Ascending aorta (tissue), 2 donors: ENCODE measurements around the gene COL17A1. TPM values are rescaled to one million over a fixed set of nuclear protein-coding genes. Genes with fewer than 3 reads are reported as not detected.

Experiments used
- DNase-seq, 2 donors: peaks; one replicate each; pipeline ENCODE4 v3.0.0-alpha.2; 2019; ENCODE audit warnings: low spot score in 2 of 2
- H3K27ac ChIP-seq, 2 donors: fragments of 200-600 bp; sonication (generic); one replicate each; pipeline ENCODE4 v1.5.1; 2016 to 2017; ENCODE audit warnings: mild to moderate bottlenecking in 1 of 2
- H3K27me3 ChIP-seq: fragments of 200-600 bp; sonication (generic); one replicate; pipeline ENCODE4 v1.5.1; 2017
- H3K36me3 ChIP-seq, 2 donors: fragments of 200-600 bp; sonication (generic); one replicate each; pipeline ENCODE4 v1.5.1; 2016
- H3K4me1 ChIP-seq, 2 donors: fragments of 200-600 bp; sonication (generic); one replicate each; pipeline ENCODE4 v1.5.1; 2016 to 2017; ENCODE audit warnings: mild to moderate bottlenecking in 1 of 2
- H3K4me3 ChIP-seq, 2 donors: fragments of 200-600 bp; sonication (generic); one replicate each; pipeline ENCODE4 v1.5.1; 2016 to 2017; ENCODE audit warnings: mild to moderate bottlenecking in 1 of 2
- H3K9me3 ChIP-seq, 2 donors: fragments of 200-600 bp; sonication (generic); one replicate each; pipeline ENCODE4 v1.5.1; 2016
- intact Hi-C: fragments of 100-400 bp; cut with DNase I; formaldehyde crosslinking; loops from one replicate; pipeline ENCODE4 v1.15.1; 2023
- total RNA-seq: library from RNA; depleted of rRNA; stranded (reverse); fragments of >200 nt; gene quantifications from one replicate; pipeline ENCODE4 v1.1.0, GENCODE V29; 2016
- TF ChIP-seq, protein P1 (sequence below), 3 experiments: fragments of 200-600 bp in 2 of 3; fragments of 450-650 bp in 1 of 3; sonication (generic) in 2 of 3; IDR thresholded peaks; one replicate each; pipeline ENCODE4 v1.5.1; 2016 to 2019; ENCODE audit warnings: antibody characterized with exemption in 3 of 3, mild to moderate bottlenecking in 1 of 3, moderate library complexity in 1 of 3

The COL17A1 gene
- total RNA-seq, 1 donor from 2014 or later, result 0.64 TPM

DNA sequence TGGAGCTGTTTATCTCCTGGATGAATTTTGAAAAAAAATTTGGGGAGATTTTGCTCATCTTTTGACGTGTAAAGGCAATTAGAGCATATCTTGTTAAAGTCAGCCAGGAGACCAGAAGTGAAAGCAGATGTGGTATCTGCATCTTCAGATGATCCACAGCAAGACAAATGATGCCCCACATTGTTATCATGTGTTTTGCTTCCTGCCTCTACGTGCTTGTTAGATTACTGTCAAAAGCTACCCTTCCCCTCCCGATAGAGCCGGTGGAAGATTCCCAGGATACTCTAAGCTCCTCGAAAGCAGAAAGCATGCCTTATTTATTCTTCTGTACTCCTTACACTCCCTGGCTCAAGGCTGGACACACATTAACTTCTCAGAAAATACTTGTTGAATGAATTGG is 12.9 kb downstream of the COL17A1 start:
- TF ChIP-seq, protein P1, sequence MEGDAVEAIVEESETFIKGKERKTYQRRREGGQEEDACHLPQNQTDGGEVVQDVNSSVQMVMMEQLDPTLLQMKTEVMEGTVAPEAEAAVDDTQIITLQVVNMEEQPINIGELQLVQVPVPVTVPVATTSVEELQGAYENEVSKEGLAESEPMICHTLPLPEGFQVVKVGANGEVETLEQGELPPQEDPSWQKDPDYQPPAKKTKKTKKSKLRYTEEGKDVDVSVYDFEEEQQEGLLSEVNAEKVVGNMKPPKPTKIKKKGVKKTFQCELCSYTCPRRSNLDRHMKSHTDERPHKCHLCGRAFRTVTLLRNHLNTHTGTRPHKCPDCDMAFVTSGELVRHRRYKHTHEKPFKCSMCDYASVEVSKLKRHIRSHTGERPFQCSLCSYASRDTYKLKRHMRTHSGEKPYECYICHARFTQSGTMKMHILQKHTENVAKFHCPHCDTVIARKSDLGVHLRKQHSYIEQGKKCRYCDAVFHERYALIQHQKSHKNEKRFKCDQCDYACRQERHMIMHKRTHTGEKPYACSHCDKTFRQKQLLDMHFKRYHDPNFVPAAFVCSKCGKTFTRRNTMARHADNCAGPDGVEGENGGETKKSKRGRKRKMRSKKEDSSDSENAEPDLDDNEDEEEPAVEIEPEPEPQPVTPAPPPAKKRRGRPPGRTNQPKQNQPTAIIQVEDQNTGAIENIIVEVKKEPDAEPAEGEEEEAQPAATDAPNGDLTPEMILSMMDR (IDR thresholded peaks at IDR 0.05), result no peak
- intact Hi-C loops, result no loop called here
- Histone ChIP-seq H3K27ac (no peak overlapping the region), H3K4me1 (no peaks in the 10 kb centered on the region), H3K9me3 (no peaks in the 10 kb centered on the region), H3K4me3 (no peak overlapping the region), H3K27me3 (no peaks in the 10 kb centered on the region), H3K36me3 (no peaks in the 10 kb centered on the region)
- DNase-seq, result no peak

DNA sequence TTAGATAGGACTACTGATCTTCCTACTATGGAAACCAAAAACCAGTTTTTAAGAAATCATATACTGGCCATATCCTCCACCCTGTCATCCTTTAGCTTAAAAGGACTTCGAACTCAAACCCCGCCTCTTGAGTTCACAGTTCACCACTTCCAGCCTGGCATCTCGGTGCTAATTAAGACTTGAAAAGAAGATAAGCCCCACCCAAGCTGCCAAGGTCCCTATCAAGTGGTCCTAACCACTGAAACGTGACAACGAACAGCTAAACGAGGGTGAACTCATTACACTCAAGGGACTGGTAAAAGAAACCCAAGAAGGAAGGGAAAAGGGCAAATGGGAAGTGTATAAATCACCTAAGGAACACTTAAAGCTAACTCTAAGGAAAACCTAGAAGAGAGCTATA is 16.1 kb downstream of the COL17A1 start:
- TF ChIP-seq, protein P1 (IDR thresholded peaks at IDR 0.05), result no peak
- Histone ChIP-seq H3K4me3 (no peak overlapping the region), H3K27ac (no peak overlapping the region), H3K4me1 (no peaks in the 10 kb centered on the region), H3K9me3 (no peaks in the 10 kb centered on the region), H3K36me3 (no peaks in the 10 kb centered on the region), H3K27me3 (no peaks in the 10 kb centered on the region)
- DNase-seq, result peak in 1 of 2 donors; percentile 18
- intact Hi-C loops, result no loop called here

DNA sequence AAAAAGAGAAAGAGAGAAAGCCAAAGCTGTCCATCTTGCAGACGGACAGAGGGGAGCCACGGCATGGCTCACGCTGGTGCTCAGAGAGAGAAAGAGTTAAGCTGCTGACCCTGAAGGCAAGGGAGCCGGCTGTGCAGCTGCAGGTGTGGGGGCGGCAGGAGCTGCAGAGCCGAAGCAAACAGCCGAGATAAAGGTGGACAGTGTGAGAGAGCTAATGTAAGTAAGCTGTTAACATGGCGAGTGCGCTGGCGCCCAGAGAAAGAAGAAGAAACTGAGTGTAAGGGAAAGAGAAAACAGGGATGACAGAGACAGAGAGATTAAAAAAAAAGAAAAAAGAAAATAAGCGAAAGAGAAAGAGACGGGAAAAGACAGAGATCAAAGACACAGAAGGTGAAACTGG is 18.2 kb downstream of the COL17A1 start:
- Histone ChIP-seq H3K27me3 (no peaks in the 10 kb centered on the region), H3K36me3 (no peaks in the 10 kb centered on the region), H3K4me3 (no peak overlapping the region), H3K9me3 (no peaks in the 10 kb centered on the region), H3K4me1 (no peaks in the 10 kb centered on the region), H3K27ac (no peak overlapping the region)
- peak in 1 of 2 donors; percentile 45 for DNase-seq
- TF ChIP-seq, protein P1 (IDR thresholded peaks at IDR 0.05), result no peak
- intact Hi-C loops, result no loop called here

DNA sequence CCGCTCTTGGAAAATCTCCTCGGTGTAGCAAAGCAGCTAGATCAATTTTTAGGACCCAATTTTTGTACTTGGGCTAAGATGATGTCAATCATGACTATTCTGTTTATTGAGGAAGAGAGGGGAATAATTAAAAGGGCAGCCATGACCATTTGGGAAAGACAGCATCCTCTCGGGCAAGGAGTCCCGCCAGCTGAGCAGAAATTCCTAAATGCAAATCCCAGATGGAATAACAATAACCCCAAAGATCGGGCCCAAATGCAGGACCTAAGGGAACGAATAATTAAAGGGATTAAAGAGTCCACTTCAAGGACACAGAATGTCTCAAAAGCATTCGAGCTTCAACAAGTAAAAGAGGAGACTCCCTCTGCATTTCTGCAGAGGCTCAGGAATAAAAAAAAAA is 18.7 kb downstream of the COL17A1 start:
- no peak overlapping the region for H3K27ac ChIP-seq
- no peaks in the 10 kb centered on the region for H3K9me3 ChIP-seq
- intact Hi-C loops, result no loop called here
- H3K36me3 ChIP-seq, result no peaks in the 10 kb centered on the region
- DNase-seq, result no peak
- no peaks in the 10 kb centered on the region for H3K27me3 ChIP-seq
- H3K4me3 ChIP-seq, result no peak overlapping the region
- no peaks in the 10 kb centered on the region for H3K4me1 ChIP-seq
- TF ChIP-seq, protein P1 (IDR thresholded peaks at IDR 0.05), result no peak

DNA sequence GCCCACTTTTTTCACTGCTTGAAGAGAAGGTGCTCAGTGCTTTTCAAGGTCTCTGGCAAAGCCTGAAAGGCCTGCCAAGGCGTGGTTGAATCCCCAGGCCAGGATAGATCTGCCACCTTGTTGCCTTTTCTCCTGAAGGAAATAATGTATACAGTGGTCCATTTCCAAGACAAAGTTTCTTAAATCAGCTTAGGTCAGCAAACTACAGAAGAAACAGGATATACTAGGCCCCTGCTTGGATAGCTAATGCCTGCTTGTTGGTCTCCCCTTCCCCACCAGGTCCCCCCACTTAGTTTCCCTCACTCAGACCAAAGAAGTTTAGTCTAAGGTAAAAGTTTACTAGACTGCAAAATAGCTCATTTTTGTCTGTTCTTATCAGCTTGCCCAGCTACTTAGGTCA is 19.9 kb downstream of the COL17A1 start:
- H3K36me3 ChIP-seq, result no peaks in the 10 kb centered on the region
- no peaks in the 10 kb centered on the region for H3K4me1 ChIP-seq
- TF ChIP-seq, protein P1 (IDR thresholded peaks at IDR 0.05), result no peak
- no peaks in the 10 kb centered on the region for H3K27me3 ChIP-seq
- peak in 1 of 2 donors; percentile 9 for DNase-seq
- intact Hi-C loops, result no loop called here
- H3K9me3 ChIP-seq, result no peaks in the 10 kb centered on the region
- no peak overlapping the region for H3K4me3 ChIP-seq
- H3K27ac ChIP-seq, result no peak overlapping the region

DNA sequence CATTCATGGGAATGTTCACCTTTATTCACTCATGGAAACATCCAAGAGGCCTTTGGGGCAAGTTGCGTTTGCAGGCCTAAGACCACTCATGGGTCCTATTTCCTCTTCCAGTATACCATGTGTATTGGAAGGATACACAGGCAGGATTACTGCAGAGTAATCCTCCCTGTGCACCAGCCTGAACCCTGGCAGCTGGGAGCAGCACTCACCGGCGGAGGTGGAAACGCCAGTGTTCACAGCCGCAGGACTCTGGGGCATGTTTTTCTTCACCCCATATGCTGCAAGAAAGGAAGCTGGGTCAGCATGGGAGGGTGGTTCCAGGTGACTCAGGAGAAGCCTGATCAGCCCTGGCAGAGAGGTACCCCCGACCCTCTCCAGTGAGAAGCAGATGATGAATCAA is 24.5 kb downstream of the COL17A1 start:
- intact Hi-C loops, result no loop called here
- DNase-seq, result no peak

More for the DNA sequence above, 24.5 kb downstream of the COL17A1 start:
- no peaks in the 10 kb centered on the region for H3K36me3 ChIP-seq
- H3K4me3 ChIP-seq, result no peak overlapping the region
- no peaks in the 10 kb centered on the region for H3K27me3 ChIP-seq
- no peaks in the 10 kb centered on the region for H3K4me1 ChIP-seq
- no peaks in the 10 kb centered on the region for H3K9me3 ChIP-seq
- TF ChIP-seq, protein P1 (IDR thresholded peaks at IDR 0.05), result no peak
- H3K27ac ChIP-seq, result no peak overlapping the region
